Measurements from ENCODE around the gene PAFAH1B2. TPM values are rescaled to one million over a fixed set of nuclear protein-coding genes. Genes with fewer than 3 reads are reported as not detected.

The PAFAH1B2 gene
- total and polyA plus RNA-seq, 2 donors (not counting 3 experiments of a cell fraction or from before 2014, with no cell fraction given) = 34.2 to 128 TPM

DNA sequence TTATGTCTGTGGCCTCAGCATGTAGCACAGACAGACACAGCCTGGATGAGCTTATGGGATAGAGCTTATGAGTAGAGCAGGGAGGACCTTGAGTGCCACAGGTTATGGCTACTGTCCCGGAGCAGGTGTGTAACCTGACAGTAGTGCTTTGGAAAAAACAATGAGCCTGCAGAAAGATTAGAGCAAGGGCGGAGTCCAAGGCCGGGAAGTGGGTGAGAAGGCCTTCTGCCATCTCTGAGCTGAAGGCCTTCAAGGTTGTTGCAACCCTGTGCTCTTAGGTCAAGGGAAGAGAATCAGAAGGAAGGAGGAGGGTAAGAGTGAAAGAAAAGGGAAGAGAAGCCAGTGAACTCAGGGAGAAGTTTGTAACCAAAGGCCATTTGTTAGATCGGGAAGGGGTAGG, 51.2 kb downstream of the PAFAH1B2 start:
- Histone ChIP-seq H3K27me3 (ENCODE audit: control insufficient read depth in 2 of 2, insufficient read depth in 2 of 2, low read length in 2 of 2) (no peaks in the 10 kb centered on the region), H2AFZ (ENCODE audit: low read depth, low read length) (no peak overlapping the region), H3K27ac (ENCODE audit: insufficient read depth, low read depth, low read length) (no peak overlapping the region), H3K9me3 (replicated peaks; ENCODE audit: control insufficient read depth, insufficient read depth, low read length) (no peaks in the 10 kb centered on the region), H3K79me2 (ENCODE audit: control insufficient read depth, insufficient read depth, low read length) (no peaks in the 10 kb centered on the region), H3K4me2 (ENCODE audit: insufficient read depth, low read length) (no peak overlapping the region), H3K9me1 (replicated peaks; ENCODE audit: control insufficient read depth, extremely low read depth, insufficient read depth, low read length) (no peaks in the 10 kb centered on the region), H3K36me3 (ENCODE audit: control insufficient read depth in 2 of 2, extremely low read depth in 1 of 2, insufficient read depth in 2 of 2, low read length in 2 of 2) (peaks cover 0 to 9% of the 10 kb centered on the region in 2 experiments), H3K4me1 (ENCODE audit: control insufficient read depth, extremely low read depth, insufficient read depth, low read length) (peaks cover 9% of the 10 kb centered on the region), H3K4me3 (replicated peaks in 1 of 3; ENCODE audit: insufficient read depth in 1 of 3, low read depth in 1 of 3, low read length in 3 of 3) (no peak overlapping the region), H3K9ac (replicated peaks; ENCODE audit: extremely low read depth, insufficient read depth, low read length) (no peak overlapping the region), H4K20me1 (replicated peaks; ENCODE audit: control insufficient read depth, extremely low read depth, insufficient read depth, low read length) (no peaks in the 10 kb centered on the region)
- BruUV-seq (replicated peaks) = no TSS peak
- intact Hi-C loops (cut with micrococcal nuclease) (no loop called here), dilution Hi-C loops (cut with MboI; ENCODE audit: extremely low pct_ligation_motif_present, low sequenced_read_pairs) (no loop called here)
- FAIRE-seq (no peak), DNase-seq (ENCODE audit: low read depth, low spot score) (no peak)
- TF ChIP-seq, protein P1, sequence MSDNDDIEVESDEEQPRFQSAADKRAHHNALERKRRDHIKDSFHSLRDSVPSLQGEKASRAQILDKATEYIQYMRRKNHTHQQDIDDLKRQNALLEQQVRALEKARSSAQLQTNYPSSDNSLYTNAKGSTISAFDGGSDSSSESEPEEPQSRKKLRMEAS (IDR thresholded peaks at IDR 0.05; ENCODE audit: insufficient read depth, insufficient read length) = no peak
- TF ChIP-seq GATA2 (IDR thresholded peaks at IDR 0.05; ENCODE audit: insufficient read depth, insufficient read length, low read depth, low read length) = no peak
- no peak for TF ChIP-seq POLR2A (IDR thresholded peaks at IDR 0.05; ENCODE audit: low read depth, low read length)
- no peak for TF ChIP-seq FOS (IDR thresholded peaks at IDR 0.05; ENCODE audit: borderline replicate concordance, insufficient read depth, low read length)
- TF ChIP-seq POLR2AphosphoS5 (IDR thresholded peaks at IDR 0.05; ENCODE audit: insufficient read depth, low read depth, low read length) = no peak
- no peak for TF ChIP-seq EZH2 (IDR thresholded peaks at IDR 0.05; ENCODE audit: borderline replicate concordance, low read depth, low read length, severe bottlenecking)
- TF ChIP-seq MYC (IDR thresholded peaks at IDR 0.05; ENCODE audit: low read depth, low read length) = no peak
- ChIA-PET CTCF (interaction anchor here (1.1 to 1.6 kb wide), 2 partner anchors 14 to 32 kb away, joined by 3 to 5 read pairs; no protein-coding TSS in a partner anchor), POLR2A (no interaction called here)

DNA sequence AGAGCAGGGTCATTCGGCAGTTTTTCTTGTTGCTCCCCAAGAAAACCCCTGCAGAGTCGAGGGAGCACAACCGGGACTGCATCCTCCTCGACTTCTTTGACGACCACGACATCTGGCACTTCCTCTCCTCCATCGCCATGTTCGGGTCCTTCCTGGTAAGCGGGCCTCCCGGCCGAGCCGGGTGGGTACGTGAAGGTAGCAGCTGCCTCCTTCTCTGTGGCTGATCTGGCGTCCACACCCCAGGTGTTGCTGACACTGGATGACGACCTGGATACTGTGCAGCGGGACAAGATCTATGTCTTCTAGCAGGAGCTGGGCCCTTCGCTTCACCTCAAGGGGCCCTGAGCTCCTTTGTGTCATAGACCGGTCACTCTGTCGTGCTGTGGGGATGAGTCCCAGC, 51.7 kb downstream of the PAFAH1B2 start:
- H3K4me3 ChIP-seq (replicated peaks in 1 of 3; ENCODE audit: insufficient read depth in 1 of 3, low read depth in 1 of 3, low read length in 3 of 3) = no peak overlapping the region
- H3K36me3 ChIP-seq (ENCODE audit: control insufficient read depth in 2 of 2, extremely low read depth in 1 of 2, insufficient read depth in 2 of 2, low read length in 2 of 2) = peaks cover 0 to 9% of the 10 kb centered on the region in 2 experiments
- H3K9me3 ChIP-seq (replicated peaks; ENCODE audit: control insufficient read depth, insufficient read depth, low read length) = no peaks in the 10 kb centered on the region
- H3K9me1 ChIP-seq (replicated peaks; ENCODE audit: control insufficient read depth, extremely low read depth, insufficient read depth, low read length) = no peaks in the 10 kb centered on the region
- no peak overlapping the region for H3K9ac ChIP-seq (replicated peaks; ENCODE audit: extremely low read depth, insufficient read depth, low read length)
- H3K27me3 ChIP-seq (ENCODE audit: control insufficient read depth in 2 of 2, insufficient read depth in 2 of 2, low read length in 2 of 2) = no peaks in the 10 kb centered on the region
- POLR2A ChIA-PET = no interaction called here
- CTCF ChIA-PET = interaction anchor here (1.1 kb wide), 1 partner anchor 31 kb away, joined by 3 read pairs; no protein-coding TSS in a partner anchor
- no peak overlapping the region for H3K4me2 ChIP-seq (ENCODE audit: insufficient read depth, low read length)
- no peak overlapping the region for H3K27ac ChIP-seq (ENCODE audit: insufficient read depth, low read depth, low read length)
- FAIRE-seq (no peak), DNase-seq (ENCODE audit: low read depth, low spot score) (no peak)
- no peak overlapping the region for H2AFZ ChIP-seq (ENCODE audit: low read depth, low read length)
- dilution Hi-C loops (cut with MboI; ENCODE audit: extremely low pct_ligation_motif_present, low sequenced_read_pairs) (no loop called here), intact Hi-C loops (cut with micrococcal nuclease) (no loop called here)
- no peaks in the 10 kb centered on the region for H4K20me1 ChIP-seq (replicated peaks; ENCODE audit: control insufficient read depth, extremely low read depth, insufficient read depth, low read length)
- TF ChIP-seq, protein P1 (IDR thresholded peaks at IDR 0.05; ENCODE audit: insufficient read depth, insufficient read length) = no peak
- TF ChIP-seq, protein P2, sequence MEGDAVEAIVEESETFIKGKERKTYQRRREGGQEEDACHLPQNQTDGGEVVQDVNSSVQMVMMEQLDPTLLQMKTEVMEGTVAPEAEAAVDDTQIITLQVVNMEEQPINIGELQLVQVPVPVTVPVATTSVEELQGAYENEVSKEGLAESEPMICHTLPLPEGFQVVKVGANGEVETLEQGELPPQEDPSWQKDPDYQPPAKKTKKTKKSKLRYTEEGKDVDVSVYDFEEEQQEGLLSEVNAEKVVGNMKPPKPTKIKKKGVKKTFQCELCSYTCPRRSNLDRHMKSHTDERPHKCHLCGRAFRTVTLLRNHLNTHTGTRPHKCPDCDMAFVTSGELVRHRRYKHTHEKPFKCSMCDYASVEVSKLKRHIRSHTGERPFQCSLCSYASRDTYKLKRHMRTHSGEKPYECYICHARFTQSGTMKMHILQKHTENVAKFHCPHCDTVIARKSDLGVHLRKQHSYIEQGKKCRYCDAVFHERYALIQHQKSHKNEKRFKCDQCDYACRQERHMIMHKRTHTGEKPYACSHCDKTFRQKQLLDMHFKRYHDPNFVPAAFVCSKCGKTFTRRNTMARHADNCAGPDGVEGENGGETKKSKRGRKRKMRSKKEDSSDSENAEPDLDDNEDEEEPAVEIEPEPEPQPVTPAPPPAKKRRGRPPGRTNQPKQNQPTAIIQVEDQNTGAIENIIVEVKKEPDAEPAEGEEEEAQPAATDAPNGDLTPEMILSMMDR (IDR thresholded peaks at IDR 0.05; ENCODE audit: extremely low read depth in 1 of 2, insufficient read depth in 1 of 2, low read depth in 1 of 2, low read length in 2 of 2) = no peak
- TF ChIP-seq POLR2AphosphoS5 (IDR thresholded peaks at IDR 0.05; ENCODE audit: insufficient read depth, low read depth, low read length) (no peak), POLR2A (IDR thresholded peaks at IDR 0.05; ENCODE audit: low read depth, low read length) (no peak), FOS (IDR thresholded peaks at IDR 0.05; ENCODE audit: borderline replicate concordance, insufficient read depth, low read length) (no peak), MYC (IDR thresholded peaks at IDR 0.05; ENCODE audit: low read depth, low read length) (no peak), EZH2 (IDR thresholded peaks at IDR 0.05; ENCODE audit: borderline replicate concordance, low read depth, low read length, severe bottlenecking) (no peak), GATA2 (IDR thresholded peaks at IDR 0.05; ENCODE audit: insufficient read depth, insufficient read length, low read depth, low read length) (no peak), JUN (IDR thresholded peaks at IDR 0.05; ENCODE audit: borderline replicate concordance, insufficient read depth, insufficient read length, low read depth) (no peak)
- H3K79me2 ChIP-seq (ENCODE audit: control insufficient read depth, insufficient read depth, low read length) = no peaks in the 10 kb centered on the region
- H3K4me1 ChIP-seq (ENCODE audit: control insufficient read depth, extremely low read depth, insufficient read depth, low read length) = peaks cover 9% of the 10 kb centered on the region
- BruUV-seq (replicated peaks) = no TSS peak

All from endothelial cell of umbilical vein (primary cell).